Activated CD4-positive, alpha-beta T cell treated with anti-CD3 and anti-CD28 coated beads, Interleukin-2, amount 50 U/mL, for 24 hours (primary cell): ENCODE measurements around the gene PSIP1.
"Not testable (repeated sequence)": the region's sequence is repeated elsewhere in the genome, so short reads cannot be mapped to it uniquely, and the experiment has no call there.

Experiments used
- DNase-seq, 2 donors: peaks; one replicate each; pipeline ENCODE4 v3.0.0-alpha.2; 2020; ENCODE audit warnings: low read depth in 1 of 2, low spot score in 1 of 2

PSIP1 gene

GRCh38 chr9:15438891-15439290, 71.9 kb downstream of the PSIP1 start:
- DNase-seq = no peak

GRCh38 chr9:15433661-15434060, 77.1 kb downstream of the PSIP1 start:
- DNase-seq = no peak

GRCh38 chr9:15433191-15433590, 77.6 kb downstream of the PSIP1 start:
- DNase-seq = no peak

- DNase-seq = no peak
Measured at GRCh38 chr9:15430920-15431844, 79.6 kb downstream of the PSIP1 start.

GRCh38 chr9:15427702-15428101, 83.1 kb downstream of the PSIP1 start:
- DNase-seq = not testable (repeated sequence)

GRCh38 chr9:15426019-15426418, 84.8 kb downstream of the PSIP1 start:
- no peak for DNase-seq

- DNase-seq = peak in 1 of 2 donors; percentile 4
Measured at GRCh38 chr9:15423231-15423985, 87.4 kb downstream of the PSIP1 start.

- DNase-seq = peak; percentile 83 to 89
Measured at GRCh38 chr9:15422372-15423230, 88.2 kb downstream of the PSIP1 start, which contains the start of gene SNAPC3. Gene SNAPC3, plus strand, starts transcription at chr9:15422876. Its CDS starts 4 bp downstream, at chr9:15422880.

- DNase-seq = no peak
Measured at GRCh38 chr9:15421990-15422371, 88.8 kb downstream of the PSIP1 start.

GRCh38 chr9:15421532-15421931, 89.2 kb downstream of the PSIP1 start:
- DNase-seq = no peak

GRCh38 chr9:15420796-15421195, 90.0 kb downstream of the PSIP1 start:
- no peak for DNase-seq

GRCh38 chr9:15417626-15418025, 93.1 kb downstream of the PSIP1 start:
- no peak for DNase-seq

- peak in 1 of 2 donors; percentile 27 for DNase-seq
Measured at GRCh38 chr9:15416880-15417279, 93.9 kb downstream of the PSIP1 start.
